Neuronal stem cell (in vitro differentiated cells): ENCODE measurements around the gene CCL23. TPM values are rescaled to one million over a fixed set of nuclear protein-coding genes. Genes with fewer than 3 reads are reported as not detected.

Experiments used
- DNase-seq: peaks from one replicate; pipeline ENCODE4 v3.0.0-alpha.2; 2013; ENCODE audit warnings: low spot score
- H2AFZ ChIP-seq: one replicate; pipeline ENCODE4 v1.6.1; 2013; ENCODE audit warnings: mild to moderate bottlenecking, low read length, inconsistent platforms
- H2AK5ac ChIP-seq: 2 replicates; pipeline ENCODE4 v1.6.1; 2013; ENCODE audit warnings: low read depth, mild to moderate bottlenecking, inconsistent platforms, low read length, moderate library complexity, mixed read lengths
- H2BK120ac ChIP-seq: 2 replicates; pipeline ENCODE4 v1.6.1; 2013; ENCODE audit warnings: low read depth, mild to moderate bottlenecking, inconsistent platforms, low read length, moderate library complexity, mixed read lengths
- H2BK12ac ChIP-seq: one replicate; pipeline ENCODE4 v1.6.1; 2013; ENCODE audit warnings: low read length, inconsistent platforms
- H2BK15ac ChIP-seq: 2 replicates; pipeline ENCODE4 v1.6.1; 2013; ENCODE audit warnings: mild to moderate bottlenecking, low read length, inconsistent platforms, mixed read lengths
- H2BK5ac ChIP-seq: one replicate; pipeline ENCODE4 v1.6.1; 2013; ENCODE audit warnings: inconsistent platforms, mild to moderate bottlenecking, low read length, moderate library complexity
- H3K14ac ChIP-seq: one replicate; pipeline ENCODE4 v1.6.1; 2013; ENCODE audit warnings: low read length, inconsistent platforms
- H3K18ac ChIP-seq: 2 replicates; pipeline ENCODE4 v1.6.1; 2013; ENCODE audit warnings: low read length, inconsistent platforms
- H3K23ac ChIP-seq: 2 replicates; pipeline ENCODE4 v1.6.1; 2013; ENCODE audit warnings: low read depth, mild to moderate bottlenecking, mixed read lengths, low read length, inconsistent platforms; ENCODE audit not compliant: poor library complexity
- H3K27ac ChIP-seq: replicated peaks from 3 replicates; pipeline ENCODE4 v1.5.1; 2013; ENCODE audit warnings: low read length, inconsistent platforms
- H3K27me3 ChIP-seq, 3 experiments: 2 replicates each; pipeline ENCODE4 v1.6.1; 2013; ENCODE audit warnings: low read length in 3 of 3, mild to moderate bottlenecking in 2 of 3, inconsistent platforms in 1 of 3, low read depth in 1 of 3, mixed read lengths in 1 of 3, moderate library complexity in 1 of 3; ENCODE audit not compliant: control insufficient read depth in 3 of 3, insufficient read depth in 3 of 3
- H3K36me3 ChIP-seq, 2 donors: replicated peaks in 1 of 2; 2 replicates each; pipeline ENCODE4 v1.6.1; 2013; ENCODE audit warnings: low read length in 2 of 2; ENCODE audit not compliant: control insufficient read depth in 2 of 2, insufficient read depth in 2 of 2
- H3K4ac ChIP-seq: 2 replicates; pipeline ENCODE4 v1.6.1; 2013; ENCODE audit warnings: inconsistent platforms, mild to moderate bottlenecking, low read length, moderate library complexity
- H3K4me1 ChIP-seq, 2 donors: 1 replicate in 1 of 2; 2 replicates in 1 of 2; pipeline ENCODE4 v1.6.1; 2013; ENCODE audit warnings: low read length in 2 of 2, low read depth in 1 of 2; ENCODE audit not compliant: control insufficient read depth in 2 of 2, insufficient read depth in 1 of 2
- H3K4me2 ChIP-seq: one replicate; pipeline ENCODE4 v1.6.1; 2013; ENCODE audit warnings: mild to moderate bottlenecking, low read length, inconsistent platforms; ENCODE audit not compliant: insufficient read depth, poor library complexity, severe bottlenecking
- H3K4me3 ChIP-seq, 2 donors: 2 replicates each; pipeline ENCODE4 v1.5.1; 2013; ENCODE audit warnings: low read length in 2 of 2, mild to moderate bottlenecking in 2 of 2, inconsistent platforms in 1 of 2, moderate library complexity in 1 of 2
- H3K79me1 ChIP-seq: one replicate; pipeline ENCODE4 v1.6.1; 2013; ENCODE audit warnings: low read depth, mild to moderate bottlenecking, inconsistent platforms, low read length, moderate library complexity
- H3K9ac ChIP-seq: one replicate; pipeline ENCODE4 v1.6.1; 2013; ENCODE audit warnings: mild to moderate bottlenecking, low read depth, low read length, inconsistent platforms; ENCODE audit not compliant: poor library complexity
- H3K9me3 ChIP-seq, 2 donors: replicated peaks in 1 of 2; 2 replicates each; pipeline versions ENCODE3 to v1.6.1; 2013; ENCODE audit warnings: low read length in 2 of 2, mild to moderate bottlenecking in 2 of 2, inconsistent platforms in 1 of 2, low read depth in 1 of 2, mixed read lengths in 1 of 2, moderate library complexity in 1 of 2; ENCODE audit not compliant: control insufficient read depth in 2 of 2, insufficient read depth in 1 of 2
- H4K8ac ChIP-seq: one replicate; pipeline ENCODE4 v1.6.1; 2013; ENCODE audit warnings: low read depth, mild to moderate bottlenecking, inconsistent platforms, low read length, moderate library complexity
- H4K91ac ChIP-seq: one replicate; pipeline ENCODE4 v1.6.1; 2013; ENCODE audit warnings: low read length, low read depth, mild to moderate bottlenecking, inconsistent platforms; ENCODE audit not compliant: poor library complexity
- WGBS, 2 donors: extraction: QIAGEN DNeasy Blood & Tissue Kit; methylation state at CpG; one replicate each; pipeline ENCODE4 v1.1.7; 2013; ENCODE audit warnings: missing lambda C conversion rate in 2 of 2, mixed read lengths in 1 of 2; ENCODE audit not compliant: insufficient read length in 2 of 2, insufficient replicate concordance in 1 of 2; ENCODE audit errors: extremely low coverage in 2 of 2; 5-methylcytosine and 5-hydroxymethylcytosine counted together
- polyA plus RNA-seq, 2 experiments: library from polyadenylated mRNA; stranded (reverse); fragments of 200-250 nt; gene quantifications; one replicate each; pipeline ENCODE4 v1.2.3, GENCODE V29; 2013

The CCL23 gene
- not detected for polyA plus RNA-seq (2013, experiment 1 of 2)
- not detected for polyA plus RNA-seq (2013, experiment 2 of 2)

- no peaks in the 10 kb centered on the region for H3K79me1 ChIP-seq
- no peak within 1 kb of the TSS for H3K18ac ChIP-seq
- no peak within 1 kb of the TSS for H2BK120ac ChIP-seq
- H3K4me3 ChIP-seq, result no peak within 1 kb of the TSS
- H2BK5ac ChIP-seq, result no peak within 1 kb of the TSS
- no CpG with 5 or more reads among the region's 6 CpGs for WGBS, 2 donors
- no peak within 1 kb of the TSS for H3K23ac ChIP-seq
- no peak within 1 kb of the TSS for H2AFZ ChIP-seq
- no peaks in the 10 kb centered on the region for H3K36me3 ChIP-seq
- H3K4ac ChIP-seq, result no peak within 1 kb of the TSS
- no peak within 1 kb of the TSS for H2BK12ac ChIP-seq
- no peak within 1 kb of the TSS for H4K8ac ChIP-seq
- no peak within 1 kb of the TSS for H3K9ac ChIP-seq
- no peak within 1 kb of the TSS for H4K91ac ChIP-seq
- no peaks in the 10 kb centered on the region for H3K4me1 ChIP-seq
- no peaks in the 10 kb centered on the region for H3K9me3 ChIP-seq
- DNase-seq, result no peak
- H2BK15ac ChIP-seq, result no peak within 1 kb of the TSS
- no peak within 1 kb of the TSS for H3K27ac ChIP-seq
- H3K14ac ChIP-seq, result no peak within 1 kb of the TSS
- no peak within 1 kb of the TSS for H2AK5ac ChIP-seq
- no peak within 1 kb of the TSS for H3K4me2 ChIP-seq
- H3K27me3 ChIP-seq, result peaks cover 0 to 3% (median 0%) of the 10 kb centered on the region in 3 experiments
These were observed at the start of gene CCL23 for GRCh38 chr17:36017799-36018198. Gene CCL23 (minus strand): TSS chr17:36017972. CDS start chr17:36017897, 75 bp downstream.

GRCh38 chr17:36066365-36066985 is 48.7 kb upstream of the CCL23 start:
- no peak overlapping the region for H2BK5ac ChIP-seq
- H3K36me3 ChIP-seq, result no peaks in the 10 kb centered on the region
- H4K8ac ChIP-seq, result no peak overlapping the region
- H3K27ac ChIP-seq, result no peak overlapping the region
- WGBS, 2 donors, result no CpG with 5 or more reads among the region's 6 CpGs
- no peak overlapping the region for H3K4ac ChIP-seq
- H2BK15ac ChIP-seq, result no peak overlapping the region
- no peak overlapping the region for H3K23ac ChIP-seq
- H3K4me3 ChIP-seq, result peak overlapping the region in 1 of 2 donors; percentile 22
- H2AFZ ChIP-seq, result no peak overlapping the region
- no peak overlapping the region for H2BK12ac ChIP-seq
- no peak overlapping the region for H3K4me2 ChIP-seq
- no peak overlapping the region for H3K14ac ChIP-seq
- H3K9ac ChIP-seq, result no peak overlapping the region
- DNase-seq, result no peak
- H3K27me3 ChIP-seq, result no peaks in the 10 kb centered on the region
- no peaks in the 10 kb centered on the region for H3K4me1 ChIP-seq
- no peak overlapping the region for H3K18ac ChIP-seq
- peaks cover 0 to 3% of the 10 kb centered on the region in 2 donors for H3K9me3 ChIP-seq
- H2AK5ac ChIP-seq, result no peak overlapping the region
- H2BK120ac ChIP-seq, result no peak overlapping the region
- no peaks in the 10 kb centered on the region for H3K79me1 ChIP-seq
- no peak overlapping the region for H4K91ac ChIP-seq

- no CpG with 5 or more reads among the region's 5 CpGs for WGBS, 2 donors
- H3K27ac ChIP-seq, result no peak within 1 kb of the TSS
These were observed 46.2 kb upstream of the CCL23 start, which contains the start of gene CCL18 for GRCh38 chr17:36063786-36064541. Gene CCL18 (plus strand): TSS chr17:36064272. CDS start chr17:36064343, 71 bp downstream.

GRCh38 chr17:36060816-36061215 is 43.0 kb upstream of the CCL23 start:
- no peak overlapping the region for H2BK5ac ChIP-seq
- H2AFZ ChIP-seq, result no peak overlapping the region
- H3K4me3 ChIP-seq, result no peak overlapping the region
- H4K8ac ChIP-seq, result no peak overlapping the region
- H2BK15ac ChIP-seq, result no peak overlapping the region
- no peak overlapping the region for H3K14ac ChIP-seq
- H3K36me3 ChIP-seq, result no peaks in the 10 kb centered on the region
- no peak overlapping the region for H2BK120ac ChIP-seq
- no peak for DNase-seq
- no peak overlapping the region for H2BK12ac ChIP-seq
- H3K18ac ChIP-seq, result no peak overlapping the region
- no peak overlapping the region for H3K9ac ChIP-seq
- no peak overlapping the region for H3K4me2 ChIP-seq
- no peak overlapping the region for H2AK5ac ChIP-seq
- no CpG with 5 or more reads among the region's 2 CpGs for WGBS, 2 donors
- no peaks in the 10 kb centered on the region for H3K4me1 ChIP-seq
- peaks cover 0 to 3% of the 10 kb centered on the region in 2 donors for H3K9me3 ChIP-seq
- no peak overlapping the region for H3K23ac ChIP-seq
- H3K4ac ChIP-seq, result no peak overlapping the region
- no peaks in the 10 kb centered on the region for H3K79me1 ChIP-seq
- H3K27ac ChIP-seq, result no peak overlapping the region
- no peaks in the 10 kb centered on the region for H3K27me3 ChIP-seq
- no peak overlapping the region for H4K91ac ChIP-seq

More at GRCh38 chr17:36063786-36064541, 46.2 kb upstream of the CCL23 start, which contains the start of gene CCL18:
- no peak within 1 kb of the TSS for H2BK15ac ChIP-seq
- H3K36me3 ChIP-seq, result no peaks in the 10 kb centered on the region
- no peak within 1 kb of the TSS for H4K91ac ChIP-seq
- H3K79me1 ChIP-seq, result no peaks in the 10 kb centered on the region
- no peak within 1 kb of the TSS for H2BK120ac ChIP-seq
- DNase-seq, result no peak
- H4K8ac ChIP-seq, result no peak within 1 kb of the TSS
- no peak within 1 kb of the TSS for H2AK5ac ChIP-seq
- H3K4ac ChIP-seq, result no peak within 1 kb of the TSS
- H3K9me3 ChIP-seq, result peaks cover 0 to 3% of the 10 kb centered on the region in 2 donors
- H3K9ac ChIP-seq, result peak within 1 kb of the TSS; percentile 60
- H2BK12ac ChIP-seq, result no peak within 1 kb of the TSS
- H3K4me3 ChIP-seq, result peak within 1 kb of the TSS in 1 of 2 donors; percentile 5
- no peaks in the 10 kb centered on the region for H3K27me3 ChIP-seq
- no peak within 1 kb of the TSS for H2BK5ac ChIP-seq
- H3K4me2 ChIP-seq, result no peak within 1 kb of the TSS
- peak within 1 kb of the TSS; percentile 65 for H3K14ac ChIP-seq
- H2AFZ ChIP-seq, result no peak within 1 kb of the TSS
- no peak within 1 kb of the TSS for H3K23ac ChIP-seq
- no peaks in the 10 kb centered on the region for H3K4me1 ChIP-seq
- H3K18ac ChIP-seq, result no peak within 1 kb of the TSS
